ENCODE results near the gene ITIH3. TPM values are rescaled to one million over a fixed set of nuclear protein-coding genes. Genes with fewer than 3 reads are reported as not detected.

ITIH3 gene
- total RNA-seq: 0.51 and 10.7 TPM in 2 replicates

GRCh38 chr3:52794612-52795099, at the start of gene ITIH3:
Gene ITIH3, plus strand, starts transcription at chr3:52794796. Its CDS starts 8 bp downstream, at chr3:52794804.

GRCh38 chr3:52770496-52771333, 23.9 kb upstream of the ITIH3 start, which contains the start of gene NEK4:
Gene NEK4, minus strand, starts transcription at chr3:52770940. Its CDS starts 194 bp downstream, at chr3:52770746.

GRCh38 chr3:52777127-52777958, 17.3 kb upstream of the ITIH3 start, which contains the start of gene ITIH1:
Gene ITIH1, plus strand, starts transcription at chr3:52777599. Its CDS starts 17 bp downstream, at chr3:52777616.

GRCh38 chr3:52830535-52831258, 36.1 kb downstream of the ITIH3 start, which contains the start of gene ITIH4:
Gene ITIH4, minus strand, starts transcription at chr3:52830672. Its CDS starts 30 bp downstream, at chr3:52830642.

GRCh38 chr3:52834871-52835501, 40.4 kb downstream of the ITIH3 start, which contains the start of gene MUSTN1:
Gene MUSTN1, minus strand, starts transcription at chr3:52835019. Its CDS starts 71 bp downstream, at chr3:52834948.

Other genes starting within 250 kb of the ITIH3 start
- gene PBRM1, start 108.9 kb upstream of the ITIH3 start, total RNA-seq: 19.0 and 37.4 TPM in 2 replicates
- gene GNL3, start 108.8 kb upstream of the ITIH3 start, total RNA-seq: 68.4 and 70.4 TPM in 2 replicates
- gene GLT8D1, start 89.0 kb upstream of the ITIH3 start, total RNA-seq: 98.6 and 99.8 TPM in 2 replicates
- gene SPCS1, start 88.7 kb upstream of the ITIH3 start, total RNA-seq: 138 and 162 TPM in 2 replicates
- gene NEK4, start 23.9 kb upstream of the ITIH3 start, total RNA-seq: 5.9 and 6.3 TPM in 2 replicates
- gene ITIH1, start 17.2 kb upstream of the ITIH3 start, total RNA-seq: not detected in 2 replicates
- gene ITIH4, start 35.9 kb downstream of the ITIH3 start, total RNA-seq: 0.23 TPM in 1 of 2 replicates, not detected in the other
- not detected in 2 replicates for gene MUSTN1, start 40.2 kb downstream of the ITIH3 start, total RNA-seq
- 12.6 and 13.0 TPM in 2 replicates for gene STIMATE, start 102.8 kb downstream of the ITIH3 start, total RNA-seq